Thyroid gland (tissue), 4 donors: Measurements from ENCODE around the gene THAP4. TPM values are rescaled to one million over a fixed set of nuclear protein-coding genes. Genes with fewer than 3 reads are reported as not detected.

ENCODE experiments used
- DNase-seq, 2 donors: peaks; one replicate each; pipeline ENCODE4 v3.0.0-alpha.2; 2019
- H3K27ac ChIP-seq, 3 donors: fragments of 200-600 bp; sonication (generic); 1 replicate in 2 of 3; 2 replicates in 1 of 3; pipeline ENCODE4 v1.5.1; 2016 to 2019; ENCODE audit warnings: mild to moderate bottlenecking in 1 of 3, moderate library complexity in 1 of 3
- H3K27me3 ChIP-seq: fragments of 200-600 bp; sonication (generic); one replicate; pipeline ENCODE4 v1.5.1; 2019
- H3K36me3 ChIP-seq, 2 donors: fragments of 200-600 bp; sonication (generic); one replicate each; pipeline ENCODE4 v1.5.1; 2016 to 2019
- H3K4me1 ChIP-seq, 2 donors: fragments of 200-600 bp; sonication (generic); one replicate each; pipeline ENCODE4 v1.5.1; 2017 to 2019
- H3K4me3 ChIP-seq, 3 donors: fragments of 200-600 bp; sonication (generic); replicated peaks in 1 of 3; 1 replicate in 2 of 3; 2 replicates in 1 of 3; pipeline ENCODE4 v1.5.1; 2016; ENCODE audit warnings: mild to moderate bottlenecking in 1 of 3
- H3K9me3 ChIP-seq: fragments of 200-600 bp; sonication (generic); one replicate; pipeline ENCODE4 v1.5.1; 2017
- CTCF ChIP-seq, 6 experiments: fragments of 200-600 bp in 3 of 6; fragments of 450-650 bp in 3 of 6; sonication (generic) in 3 of 6; IDR thresholded peaks; one replicate each; pipeline ENCODE4 v1.5.1; 2016 to 2019; ENCODE audit warnings: antibody characterized with exemption in 6 of 6, mild to moderate bottlenecking in 2 of 6, inconsistent platforms in 1 of 6, moderate library complexity in 1 of 6
- POLR2A ChIP-seq, 2 donors: fragments of 450-650 bp; IDR thresholded peaks; one replicate each; pipeline ENCODE4 v1.6.1; 2017; ENCODE audit warnings: antibody characterized with exemption in 2 of 2, mild to moderate bottlenecking in 2 of 2, moderate library complexity in 1 of 2
- WGBS, 2 donors: methylation state at CpG; one replicate each; pipeline ENCODE4 v1.1.5; 2017; 5-methylcytosine and 5-hydroxymethylcytosine counted together
- intact Hi-C: fragments of 100-400 bp; cut with DNase I; formaldehyde crosslinking; loops from one replicate; pipeline ENCODE4 v1.15.1; 2023
- total RNA-seq, 4 donors: library from RNA; depleted of rRNA; stranded (reverse); fragments of >200 nt; gene quantifications; one replicate each; pipeline ENCODE4 v1.2.3, GENCODE V29; 2016

THAP4 gene
- total RNA-seq, 4 donors from 2014 or later, result 42.9 to 53.6 (median 46.2) TPM

- Histone ChIP-seq H3K4me1 (no peaks in the 10 kb centered on the region), H3K36me3 (peaks cover 9 to 31% of the 10 kb centered on the region in 2 donors), H3K9me3 (no peaks in the 10 kb centered on the region), H3K4me3 (no peak overlapping the region), H3K27ac (no peak overlapping the region), H3K27me3 (no peaks in the 10 kb centered on the region)
- intact Hi-C loops, result no loop called here
- no peak for TF ChIP-seq CTCF (IDR thresholded peaks at IDR 0.05)
- TF ChIP-seq POLR2A (IDR thresholded peaks at IDR 0.05), result no peak
- no peak for DNase-seq
- 87 to 91% methylated on average over 9 to 13 of the region's 13 CpGs for WGBS, 2 donors
These were observed 35.1 kb downstream of the THAP4 start for GRCh38 chr2:241601841-241602240.

- H3K4me1 ChIP-seq, result no peaks in the 10 kb centered on the region
- H3K27me3 ChIP-seq, result no peaks in the 10 kb centered on the region
- DNase-seq, result no peak
- TF ChIP-seq POLR2A (IDR thresholded peaks at IDR 0.05) (no peak), CTCF (IDR thresholded peaks at IDR 0.05) (no peak)
- H3K4me3 ChIP-seq, result no peak overlapping the region
- intact Hi-C loops, result no loop called here
- H3K36me3 ChIP-seq, result peaks cover 0 to 29% of the 10 kb centered on the region in 2 donors
- WGBS, 2 donors, result 89 to 90% methylated on average over 6 of the region's 6 CpGs
- no peak overlapping the region for H3K27ac ChIP-seq
- H3K9me3 ChIP-seq, result no peaks in the 10 kb centered on the region
These were observed 37.3 kb downstream of the THAP4 start for GRCh38 chr2:241599615-241600014.

- peaks cover 0 to 29% of the 10 kb centered on the region in 2 donors for H3K36me3 ChIP-seq
- DNase-seq, result peak in 1 of 2 donors; percentile 36
- TF ChIP-seq CTCF (IDR thresholded peaks at IDR 0.05) (peak in 3 of 6 experiments; percentile 34 to 46 (median 40)), POLR2A (IDR thresholded peaks at IDR 0.05) (no peak)
These were observed 38.5 kb downstream of the THAP4 start for GRCh38 chr2:241598487-241598886.

GRCh38 chr2:241598061-241598460 is 38.9 kb downstream of the THAP4 start:
- no peak overlapping the region for H3K4me3 ChIP-seq
- DNase-seq, result no peak
- no peak for TF ChIP-seq POLR2A (IDR thresholded peaks at IDR 0.05)
- no peak for TF ChIP-seq CTCF (IDR thresholded peaks at IDR 0.05)
- H3K27ac ChIP-seq, result no peak overlapping the region
- intact Hi-C loops, result no loop called here
- H3K27me3 ChIP-seq, result no peaks in the 10 kb centered on the region
- H3K9me3 ChIP-seq, result no peaks in the 10 kb centered on the region
- peaks cover 0 to 29% of the 10 kb centered on the region in 2 donors for H3K36me3 ChIP-seq
- no peaks in the 10 kb centered on the region for H3K4me1 ChIP-seq
- WGBS, 2 donors, result 79 to 83% methylated on average over 5 of the region's 5 CpGs

More at GRCh38 chr2:241598487-241598886, 38.5 kb downstream of the THAP4 start:
- intact Hi-C loops, result no loop called here
- H3K27me3 ChIP-seq, result no peaks in the 10 kb centered on the region
- no peak overlapping the region for H3K4me3 ChIP-seq
- no peak overlapping the region for H3K27ac ChIP-seq
- 62 to 100% methylated on average over 1 of the region's 1 CpG for WGBS, 2 donors
- no peaks in the 10 kb centered on the region for H3K9me3 ChIP-seq
- no peaks in the 10 kb centered on the region for H3K4me1 ChIP-seq

GRCh38 chr2:241597561-241597960 is 39.4 kb downstream of the THAP4 start:
- Histone ChIP-seq H3K36me3 (peaks cover 0 to 25% of the 10 kb centered on the region in 2 donors), H3K27ac (no peak overlapping the region), H3K9me3 (no peaks in the 10 kb centered on the region), H3K4me1 (no peaks in the 10 kb centered on the region), H3K4me3 (no peak overlapping the region), H3K27me3 (no peaks in the 10 kb centered on the region)
- DNase-seq, result no peak
- WGBS, 2 donors, result 94 to 98% methylated on average over 6 of the region's 6 CpGs
- intact Hi-C loops, result no loop called here
- TF ChIP-seq CTCF (IDR thresholded peaks at IDR 0.05) (no peak), POLR2A (IDR thresholded peaks at IDR 0.05) (no peak)
